SK-N-SH treated with all-trans-retinoic acid at 6 μM for 48 hours (cell line): ENCODE results near the gene WFDC13.

Experiments used
- ATAC-seq: fragments of 200-7000 bp; cut with Tn5 transposase; 3 replicates; pipeline ENCODE4 v1.9.1; 2020; ENCODE audit warnings: mild to moderate bottlenecking, moderate library complexity
- OSR1 ChIP-seq: fragments of 250-450 bp; sonication (Bioruptor Pico); IDR thresholded peaks from 2 replicates; pipeline ENCODE4 v1.8.0; 2022; ENCODE audit warnings: moderate library complexity, mild to moderate bottlenecking, inconsistent platforms
- TF ChIP-seq, protein P1 (sequence below): fragments of 250-450 bp; sonication (Bioruptor Pico); IDR thresholded peaks from 2 replicates; pipeline ENCODE4 v1.8.0; 2020; ENCODE audit warnings: mild to moderate bottlenecking, moderate library complexity, borderline replicate concordance

WFDC13 gene

DNA sequence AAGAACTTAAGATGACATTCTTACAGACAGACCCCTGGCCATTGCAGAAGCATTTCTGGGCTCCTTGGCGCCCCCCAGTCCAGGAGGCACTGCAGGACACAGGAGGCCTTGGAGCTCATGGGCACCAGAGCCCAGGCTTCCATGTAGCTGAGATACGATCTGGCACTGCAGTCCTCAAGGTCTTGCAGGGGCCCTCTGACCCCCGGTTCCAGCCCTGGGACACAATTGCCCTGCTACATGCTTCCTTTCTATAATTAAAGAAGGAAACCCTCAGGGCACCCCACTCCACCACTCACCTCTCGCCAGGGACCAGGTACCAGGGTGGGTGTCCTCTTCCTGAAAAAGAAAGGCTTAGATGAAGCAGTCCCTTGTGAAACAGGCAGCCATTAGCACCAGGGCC, 56.3 kb downstream of the WFDC13 start:
- no peak for ATAC-seq
- TF ChIP-seq, protein P1, sequence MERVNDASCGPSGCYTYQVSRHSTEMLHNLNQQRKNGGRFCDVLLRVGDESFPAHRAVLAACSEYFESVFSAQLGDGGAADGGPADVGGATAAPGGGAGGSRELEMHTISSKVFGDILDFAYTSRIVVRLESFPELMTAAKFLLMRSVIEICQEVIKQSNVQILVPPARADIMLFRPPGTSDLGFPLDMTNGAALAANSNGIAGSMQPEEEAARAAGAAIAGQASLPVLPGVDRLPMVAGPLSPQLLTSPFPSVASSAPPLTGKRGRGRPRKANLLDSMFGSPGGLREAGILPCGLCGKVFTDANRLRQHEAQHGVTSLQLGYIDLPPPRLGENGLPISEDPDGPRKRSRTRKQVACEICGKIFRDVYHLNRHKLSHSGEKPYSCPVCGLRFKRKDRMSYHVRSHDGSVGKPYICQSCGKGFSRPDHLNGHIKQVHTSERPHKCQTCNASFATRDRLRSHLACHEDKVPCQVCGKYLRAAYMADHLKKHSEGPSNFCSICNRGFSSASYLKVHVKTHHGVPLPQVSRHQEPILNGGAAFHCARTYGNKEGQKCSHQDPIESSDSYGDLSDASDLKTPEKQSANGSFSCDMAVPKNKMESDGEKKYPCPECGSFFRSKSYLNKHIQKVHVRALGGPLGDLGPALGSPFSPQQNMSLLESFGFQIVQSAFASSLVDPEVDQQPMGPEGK (CRISPR knock-in tag): no peak
- TF ChIP-seq OSR1: no peak
